ENCODE results near the gene TNFSF4.

TNFSF4 gene

GRCh38 chr1:173202424-173203145 lies 4.5 kb downstream of the TNFSF4 start:
- TF ChIP-seq, protein P1, sequence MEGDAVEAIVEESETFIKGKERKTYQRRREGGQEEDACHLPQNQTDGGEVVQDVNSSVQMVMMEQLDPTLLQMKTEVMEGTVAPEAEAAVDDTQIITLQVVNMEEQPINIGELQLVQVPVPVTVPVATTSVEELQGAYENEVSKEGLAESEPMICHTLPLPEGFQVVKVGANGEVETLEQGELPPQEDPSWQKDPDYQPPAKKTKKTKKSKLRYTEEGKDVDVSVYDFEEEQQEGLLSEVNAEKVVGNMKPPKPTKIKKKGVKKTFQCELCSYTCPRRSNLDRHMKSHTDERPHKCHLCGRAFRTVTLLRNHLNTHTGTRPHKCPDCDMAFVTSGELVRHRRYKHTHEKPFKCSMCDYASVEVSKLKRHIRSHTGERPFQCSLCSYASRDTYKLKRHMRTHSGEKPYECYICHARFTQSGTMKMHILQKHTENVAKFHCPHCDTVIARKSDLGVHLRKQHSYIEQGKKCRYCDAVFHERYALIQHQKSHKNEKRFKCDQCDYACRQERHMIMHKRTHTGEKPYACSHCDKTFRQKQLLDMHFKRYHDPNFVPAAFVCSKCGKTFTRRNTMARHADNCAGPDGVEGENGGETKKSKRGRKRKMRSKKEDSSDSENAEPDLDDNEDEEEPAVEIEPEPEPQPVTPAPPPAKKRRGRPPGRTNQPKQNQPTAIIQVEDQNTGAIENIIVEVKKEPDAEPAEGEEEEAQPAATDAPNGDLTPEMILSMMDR (IDR thresholded peaks at IDR 0.05; ENCODE audit: control insufficient read depth, insufficient read depth, low read depth, low read length, missing control alignments) = peak; percentile 60
- no peak overlapping the region for H3K4me3 ChIP-seq (ENCODE audit: control insufficient read depth, low read depth, low read length)
- peak; percentile 81 for DNase-seq (ENCODE audit: low read depth)

DNA sequence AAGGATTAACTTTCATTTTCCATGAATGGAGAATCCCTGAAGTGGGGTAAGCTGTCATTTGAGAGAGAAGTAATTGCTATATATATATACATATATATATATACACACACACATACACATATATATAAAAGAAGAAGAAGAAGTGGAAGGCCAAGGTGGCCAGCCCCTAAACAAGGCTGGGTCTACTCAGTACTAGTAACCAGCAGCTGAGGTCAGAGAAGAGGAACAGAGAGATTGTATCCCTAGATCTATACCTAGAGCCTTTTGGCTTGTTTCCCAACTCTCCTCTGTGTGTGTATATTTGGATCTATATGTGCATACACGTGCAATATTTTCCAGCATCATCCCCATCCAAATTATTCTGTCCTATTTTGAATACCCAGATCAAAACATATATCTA lies 5.2 kb downstream of the TNFSF4 start:
- no peak for DNase-seq (ENCODE audit: low read depth)
- H3K4me3 ChIP-seq (ENCODE audit: control insufficient read depth, low read depth, low read length) = no peak overlapping the region
- TF ChIP-seq, protein P1 (IDR thresholded peaks at IDR 0.05; ENCODE audit: control insufficient read depth, insufficient read depth, low read depth, low read length, missing control alignments) = no peak

GRCh38 chr1:173195596-173196088 lies 11.5 kb downstream of the TNFSF4 start:
- H3K4me3 ChIP-seq (ENCODE audit: control insufficient read depth, low read depth, low read length) = no peak overlapping the region
- DNase-seq (ENCODE audit: low read depth) = no peak
- TF ChIP-seq, protein P1 (IDR thresholded peaks at IDR 0.05; ENCODE audit: control insufficient read depth, insufficient read depth, low read depth, low read length, missing control alignments) = no peak

DNA sequence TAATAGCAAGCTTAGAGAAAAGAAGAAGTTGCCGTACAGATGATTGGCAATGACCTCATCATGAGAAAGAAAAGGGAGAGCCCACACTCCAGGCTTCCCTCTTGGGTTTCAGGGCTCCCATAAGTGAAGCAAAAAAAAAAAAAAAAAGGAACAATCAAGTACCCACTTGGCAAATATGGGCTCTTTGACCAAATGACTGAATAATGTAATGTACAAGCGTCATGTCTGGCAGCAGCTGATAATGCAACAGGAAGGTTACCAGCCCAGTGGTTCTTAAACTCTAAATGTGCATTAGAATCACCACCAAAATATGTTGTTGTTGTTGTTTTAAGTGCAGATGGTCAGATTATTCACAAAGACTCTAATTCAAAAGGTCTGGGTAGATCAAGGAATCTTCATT lies 13.5 kb downstream of the TNFSF4 start:
- H3K4me3 ChIP-seq (ENCODE audit: control insufficient read depth, low read depth, low read length) = no peak overlapping the region
- DNase-seq (ENCODE audit: low read depth) = peak; percentile 89
- TF ChIP-seq, protein P1 (IDR thresholded peaks at IDR 0.05; ENCODE audit: control insufficient read depth, insufficient read depth, low read depth, low read length, missing control alignments) = no peak

DNA sequence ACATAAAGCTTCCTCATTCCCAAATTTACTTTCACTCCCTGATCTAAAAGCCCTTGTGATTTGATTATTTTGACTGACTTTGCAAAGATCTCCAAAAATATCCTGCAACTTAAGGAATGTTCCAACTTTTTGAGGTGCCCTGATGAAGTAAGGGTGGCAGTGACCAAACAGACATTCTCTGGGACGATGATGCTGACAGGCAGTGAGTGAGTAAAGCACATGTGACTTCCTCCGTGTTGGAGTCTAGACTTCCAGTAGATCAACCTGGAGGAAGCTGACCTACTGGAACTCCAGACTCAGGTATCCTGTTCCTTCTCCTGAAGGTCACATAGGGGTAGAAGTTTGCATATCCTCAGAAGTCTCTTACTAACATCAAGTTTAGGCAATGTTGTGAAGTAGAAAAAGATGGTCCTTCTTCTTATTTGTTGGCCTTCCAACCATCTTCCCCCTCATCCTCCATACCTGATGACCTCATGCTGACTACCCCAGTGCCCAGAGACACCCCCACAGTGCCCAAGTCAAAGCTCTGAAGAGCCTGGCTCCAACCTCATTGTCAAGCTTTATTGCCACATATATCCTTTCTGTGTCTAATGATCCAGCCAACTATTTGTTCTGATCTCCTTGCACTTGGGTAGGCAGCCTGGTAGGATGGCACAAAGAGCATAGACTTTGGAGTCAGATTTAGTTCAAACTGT lies 16.0 kb downstream of the TNFSF4 start:
- TF ChIP-seq, protein P1 (IDR thresholded peaks at IDR 0.05; ENCODE audit: control insufficient read depth, insufficient read depth, low read depth, low read length, missing control alignments) = no peak
- no peak overlapping the region for H3K4me3 ChIP-seq (ENCODE audit: control insufficient read depth, low read depth, low read length)
- DNase-seq (ENCODE audit: low read depth) = no peak

- TF ChIP-seq, protein P1 (IDR thresholded peaks at IDR 0.05; ENCODE audit: control insufficient read depth, insufficient read depth, low read depth, low read length, missing control alignments) = no peak
- no peak overlapping the region for H3K4me3 ChIP-seq (ENCODE audit: control insufficient read depth, low read depth, low read length)
- no peak for DNase-seq (ENCODE audit: low read depth)
These were observed 16.8 kb downstream of the TNFSF4 start for GRCh38 chr1:173190101-173190936.

All from AG09309 (cell line).